Mucosa of stomach (tissue), 1 donor: Measurements from ENCODE around the gene TRPM3.

Experiments
- H3K27me3 ChIP-seq: one replicate; pipeline ENCODE4 v1.7.0; 2013; ENCODE audit warnings: mild to moderate bottlenecking, low read length; ENCODE audit not compliant: control insufficient read depth, insufficient read depth
- H3K36me3 ChIP-seq: one replicate; pipeline ENCODE4 v1.7.0; 2013; ENCODE audit warnings: low read length; ENCODE audit not compliant: control insufficient read depth, insufficient read depth
- H3K4me1 ChIP-seq: one replicate; pipeline ENCODE4 v1.7.0; 2013; ENCODE audit warnings: mild to moderate bottlenecking, low read length; ENCODE audit not compliant: control insufficient read depth, insufficient read depth
- H3K4me3 ChIP-seq: one replicate; pipeline ENCODE4 v1.7.0; 2013; ENCODE audit warnings: low read length
- H3K9ac ChIP-seq: one replicate; pipeline ENCODE4 v1.7.0; 2013; ENCODE audit warnings: mild to moderate bottlenecking, low read length, moderate library complexity
- H3K9me3 ChIP-seq: one replicate; pipeline ENCODE4 v1.7.0; 2013; ENCODE audit warnings: mild to moderate bottlenecking, low read length, moderate library complexity; ENCODE audit not compliant: control insufficient read depth
- donor health status: Pancreatic carcinoma.

Gene TRPM3

DNA sequence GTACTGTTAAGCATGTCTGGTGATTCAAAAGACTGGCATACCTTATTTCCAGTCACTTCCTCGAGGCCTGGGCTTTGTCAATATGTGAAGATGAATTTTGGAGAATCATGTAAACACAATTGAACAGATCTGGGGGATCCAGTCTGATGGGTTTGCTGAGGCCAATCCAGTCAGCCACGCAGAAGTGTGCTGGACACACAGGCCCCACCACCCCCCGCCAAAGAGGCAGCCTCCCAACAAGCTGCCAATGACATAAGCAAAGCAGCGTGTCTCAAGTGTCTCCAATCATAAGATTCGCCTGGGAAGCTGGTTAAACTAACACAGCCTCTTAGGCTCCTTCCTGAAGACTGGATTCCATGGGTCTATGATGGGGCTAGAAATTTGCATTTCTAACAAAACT, 514.1 kb downstream of the TRPM3 start:
- no peaks in the 10 kb centered on the region for H3K27me3 ChIP-seq
- no peak overlapping the region for H3K9ac ChIP-seq
- no peak overlapping the region for H3K4me3 ChIP-seq
- no peaks in the 10 kb centered on the region for H3K36me3 ChIP-seq
- H3K4me1 ChIP-seq = peaks cover 3% of the 10 kb centered on the region
- no peaks in the 10 kb centered on the region for H3K9me3 ChIP-seq

DNA sequence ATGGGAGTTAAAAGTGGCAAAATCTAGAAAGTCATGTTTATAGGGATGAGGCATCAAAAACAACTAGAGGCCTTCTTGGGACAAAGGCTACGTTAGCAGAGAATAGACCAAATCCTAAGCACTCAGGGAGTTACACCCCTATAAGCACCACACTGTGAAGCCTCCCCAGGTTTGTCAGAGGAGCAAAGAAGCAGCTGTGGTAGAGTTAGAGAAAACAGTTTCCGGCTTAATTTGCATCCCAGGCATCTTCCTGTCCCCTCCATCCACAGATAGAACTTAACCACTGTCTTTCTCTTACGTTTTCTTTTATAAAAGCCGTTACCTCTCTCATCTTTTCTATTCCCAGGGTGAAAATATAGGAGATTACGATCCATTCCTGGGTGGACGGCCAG, 518.4 kb downstream of the TRPM3 start:
- Histone ChIP-seq H3K4me3 (no peak overlapping the region), H3K9ac (no peak overlapping the region), H3K9me3 (no peaks in the 10 kb centered on the region), H3K4me1 (peaks cover 25% of the 10 kb centered on the region), H3K27me3 (peaks cover 6% of the 10 kb centered on the region), H3K36me3 (no peaks in the 10 kb centered on the region)

GRCh38 chr9:70602321-70603019, 519.0 kb downstream of the TRPM3 start:
- H3K4me1 ChIP-seq = peaks cover 25% of the 10 kb centered on the region
- no peaks in the 10 kb centered on the region for H3K36me3 ChIP-seq
- no peak overlapping the region for H3K4me3 ChIP-seq
- peak overlapping the region; percentile 11 for H3K9ac ChIP-seq
- peaks cover 6% of the 10 kb centered on the region for H3K27me3 ChIP-seq
- H3K9me3 ChIP-seq = no peaks in the 10 kb centered on the region

DNA sequence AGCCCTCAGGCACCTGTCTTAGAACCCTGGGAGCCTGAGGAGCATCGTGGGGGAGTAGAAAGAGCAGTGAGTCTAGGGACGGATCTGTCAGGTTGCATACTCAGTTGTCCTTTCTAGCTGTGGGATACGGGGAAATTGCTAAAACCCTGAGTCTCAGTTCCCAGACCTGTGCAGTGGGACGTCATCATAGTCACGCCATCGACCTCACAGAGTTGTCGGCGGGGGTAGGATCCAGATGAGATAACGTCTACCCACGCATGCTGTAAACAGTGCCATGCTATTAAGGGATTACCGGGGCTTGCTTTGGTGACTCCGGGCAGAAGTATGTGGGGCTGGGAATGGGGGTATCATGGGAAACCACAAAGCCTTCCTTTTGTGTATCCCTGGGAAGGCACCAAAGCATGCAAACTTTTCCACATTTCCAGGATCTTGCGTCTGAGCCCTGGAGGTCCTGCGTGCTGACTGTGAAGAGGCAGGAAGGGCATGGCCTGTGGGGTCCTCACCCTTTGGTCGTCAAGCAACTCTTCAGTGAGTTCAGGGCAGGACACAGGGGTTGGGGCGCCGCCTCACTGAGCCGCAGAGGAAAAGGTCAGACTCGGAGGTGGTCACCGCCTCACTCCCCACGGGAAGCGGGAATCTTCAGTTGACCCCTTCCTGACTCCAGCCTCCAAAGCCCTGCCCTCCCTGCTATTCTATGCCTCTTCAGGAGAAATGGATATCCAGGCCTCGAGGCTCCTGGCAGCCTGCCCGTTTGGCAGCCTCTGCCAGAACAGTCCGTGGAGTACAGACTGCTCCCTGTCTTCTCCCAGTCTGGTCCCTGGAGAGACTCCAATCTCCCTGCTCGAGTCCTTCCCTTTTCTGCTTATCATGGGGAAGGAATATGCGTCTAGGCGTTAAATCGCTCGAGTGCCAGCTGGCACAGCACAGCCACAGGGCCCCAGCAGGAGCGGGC, 520.1 kb downstream of the TRPM3 start:
- H3K4me3 ChIP-seq = no peak overlapping the region
- no peaks in the 10 kb centered on the region for H3K9me3 ChIP-seq
- peak overlapping the region; percentile 11 for H3K9ac ChIP-seq
- H3K27me3 ChIP-seq = peaks cover 6% of the 10 kb centered on the region
- H3K4me1 ChIP-seq = peaks cover 25% of the 10 kb centered on the region
- no peaks in the 10 kb centered on the region for H3K36me3 ChIP-seq

- Histone ChIP-seq H3K4me3 (no peak overlapping the region), H3K4me1 (peaks cover 25% of the 10 kb centered on the region), H3K9me3 (no peaks in the 10 kb centered on the region), H3K36me3 (no peaks in the 10 kb centered on the region), H3K27me3 (peaks cover 6% of the 10 kb centered on the region), H3K9ac (peak overlapping the region; percentile 11)
Observed at GRCh38 chr9:70600506-70600905, 520.9 kb downstream of the TRPM3 start.

GRCh38 chr9:70597886-70598285, 523.5 kb downstream of the TRPM3 start:
- Histone ChIP-seq H3K36me3 (no peaks in the 10 kb centered on the region), H3K4me3 (no peak overlapping the region), H3K27me3 (peaks cover 6% of the 10 kb centered on the region), H3K9ac (no peak overlapping the region), H3K4me1 (peaks cover 25% of the 10 kb centered on the region), H3K9me3 (no peaks in the 10 kb centered on the region)

- peaks cover 9% of the 10 kb centered on the region for H3K4me1 ChIP-seq
- no peak overlapping the region for H3K9ac ChIP-seq
- no peaks in the 10 kb centered on the region for H3K9me3 ChIP-seq
- no peak overlapping the region for H3K4me3 ChIP-seq
- H3K36me3 ChIP-seq = no peaks in the 10 kb centered on the region
- H3K27me3 ChIP-seq = no peaks in the 10 kb centered on the region
Observed at GRCh38 chr9:70595211-70595610, 526.2 kb downstream of the TRPM3 start.

GRCh38 chr9:70594386-70594944, 527.0 kb downstream of the TRPM3 start:
- H3K9ac ChIP-seq = no peak overlapping the region
- H3K36me3 ChIP-seq = no peaks in the 10 kb centered on the region
- no peaks in the 10 kb centered on the region for H3K9me3 ChIP-seq
- H3K27me3 ChIP-seq = no peaks in the 10 kb centered on the region
- no peak overlapping the region for H3K4me3 ChIP-seq
- peaks cover 6% of the 10 kb centered on the region for H3K4me1 ChIP-seq

DNA sequence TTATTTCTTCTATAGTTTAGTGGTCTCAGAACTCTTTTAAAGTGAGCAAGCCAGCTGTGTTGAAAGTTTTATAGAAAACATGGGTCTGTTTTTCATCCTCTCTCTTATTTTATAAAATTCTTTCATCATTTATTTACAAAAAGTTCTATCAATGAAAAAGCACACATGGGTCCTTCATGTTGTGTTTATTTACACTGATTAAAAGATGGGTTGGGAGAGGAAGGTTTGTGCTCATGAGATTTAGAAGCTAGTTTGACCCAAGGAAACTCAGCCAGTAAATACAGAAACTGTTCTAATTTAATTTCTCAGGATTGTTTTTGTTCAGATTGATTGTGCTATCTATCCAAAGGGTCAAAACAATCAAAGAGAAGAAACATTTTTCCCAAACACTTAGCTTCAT, 528.2 kb downstream of the TRPM3 start:
- Histone ChIP-seq H3K27me3 (no peaks in the 10 kb centered on the region), H3K9me3 (no peaks in the 10 kb centered on the region), H3K9ac (no peak overlapping the region), H3K4me3 (no peak overlapping the region), H3K4me1 (peaks cover 6% of the 10 kb centered on the region), H3K36me3 (no peaks in the 10 kb centered on the region)

- H3K27me3 ChIP-seq = no peaks in the 10 kb centered on the region
- no peak overlapping the region for H3K9ac ChIP-seq
- no peaks in the 10 kb centered on the region for H3K9me3 ChIP-seq
- H3K4me1 ChIP-seq = peaks cover 6% of the 10 kb centered on the region
- no peak overlapping the region for H3K4me3 ChIP-seq
- no peaks in the 10 kb centered on the region for H3K36me3 ChIP-seq
Observed at GRCh38 chr9:70590315-70590677, 531.1 kb downstream of the TRPM3 start.

DNA sequence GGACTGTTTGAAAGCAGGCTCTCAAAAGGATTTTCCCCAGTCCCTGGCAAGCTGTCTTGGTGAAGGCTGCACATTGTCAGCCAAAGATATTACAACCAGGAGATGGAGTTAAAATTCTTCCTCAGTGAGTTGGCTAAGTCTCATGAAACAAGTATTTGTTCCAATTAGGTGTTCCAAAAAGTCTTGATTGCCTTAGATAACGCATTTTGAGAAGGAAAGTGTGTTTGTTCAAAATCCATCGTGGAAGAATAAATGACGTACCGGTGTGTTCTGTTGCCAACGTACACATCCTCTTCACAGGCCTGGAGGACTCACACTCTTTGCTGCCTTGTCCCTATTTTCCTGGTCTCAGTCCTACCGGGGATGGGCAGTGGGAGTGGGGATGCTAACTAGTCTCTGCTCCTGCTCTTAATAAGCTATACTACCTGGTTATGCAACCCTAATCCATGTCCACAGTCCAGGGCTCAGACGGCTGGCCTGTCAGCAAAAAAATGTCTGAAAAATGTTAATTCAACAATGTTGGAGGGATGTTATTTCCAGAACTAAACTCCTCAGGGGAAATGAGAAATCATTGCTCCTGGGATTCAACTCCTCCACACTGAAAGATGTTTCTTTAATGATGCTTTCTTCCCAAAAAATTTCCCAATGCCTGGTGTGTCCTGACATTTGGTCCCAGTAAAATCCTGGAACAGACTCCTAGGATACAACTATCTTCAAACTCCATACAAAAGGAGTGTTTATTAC, 531.7 kb downstream of the TRPM3 start:
- no peak overlapping the region for H3K9ac ChIP-seq
- peaks cover 6% of the 10 kb centered on the region for H3K4me1 ChIP-seq
- no peaks in the 10 kb centered on the region for H3K27me3 ChIP-seq
- no peaks in the 10 kb centered on the region for H3K9me3 ChIP-seq
- H3K36me3 ChIP-seq = no peaks in the 10 kb centered on the region
- no peak overlapping the region for H3K4me3 ChIP-seq
